ENCODE measurements around the gene TNFRSF19. TPM values are rescaled to one million over a fixed set of nuclear protein-coding genes. Genes with fewer than 3 reads are reported as not detected.

TNFRSF19 gene
- total and polyA plus RNA-seq, 10 of the 15 experiments (the other 5 are each of a cell fraction or from before 2014, with no cell fraction given) = 16.4 to 46.2 (median 35.4) TPM

- TF ChIP-seq ELK1 (IDR thresholded peaks at IDR 0.05; ENCODE audit: low read depth, low read length) (no peak), TCF12 (IDR thresholded peaks at IDR 0.05; ENCODE audit: low read depth, low read length) (no peak), MTA3 (IDR thresholded peaks at IDR 0.05; ENCODE audit: borderline replicate concordance, low read length) (no peak), NRF1 (conservative IDR thresholded peaks at IDR 0.05; ENCODE audit: low read depth, low read length) (no peak)
Measured at GRCh38 chr13:23552171-23552570, 18.0 kb upstream of the TNFRSF19 start (continued).

- H3K36me3 ChIP-seq (ENCODE audit: control insufficient read depth in 2 of 2, insufficient read depth in 2 of 2, low read length in 1 of 2) = no peaks in the 10 kb centered on the region
- ChIA-PET SMC1A (ENCODE audit: uncharacterized antibody, unreplicated experiment) (interaction anchor here (0.8 to 1.9 kb wide), 2 partner anchors 14 to 17 kb away, joined by 3 to 6 read pairs; no protein-coding TSS in a partner anchor), CTCF (interaction anchor here (1.1 kb wide), 1 partner anchor 156 kb away, joined by 3 read pairs; no protein-coding TSS in a partner anchor), POLR2A (interaction anchor here (2.4 kb wide), 1 partner anchor 9 kb away, joined by 7 read pairs; no protein-coding TSS in a partner anchor), RAD21 (ENCODE audit: unreplicated experiment) (interaction anchor here (1.9 kb wide), 1 partner anchor 9 kb away, joined by 6 read pairs; no protein-coding TSS in a partner anchor)
- no peak for TF ChIP-seq ATF7 (IDR thresholded peaks at IDR 0.05; ENCODE audit: low read depth)
- no peak for TF ChIP-seq CHD1 (IDR thresholded peaks at IDR 0.05; ENCODE audit: low read depth, low read length)
- no peak for TF ChIP-seq NFXL1 (IDR thresholded peaks at IDR 0.05; ENCODE audit: borderline replicate concordance)
- no peak for TF ChIP-seq HSF1 (IDR thresholded peaks at IDR 0.05; ENCODE audit: low read depth, low read length)
- TF ChIP-seq SMAD1 (IDR thresholded peaks at IDR 0.05; ENCODE audit: low read depth, partially characterized antibody) = no peak
- TF ChIP-seq CBFB (IDR thresholded peaks at IDR 0.05; ENCODE audit: low read depth) = no peak
- no peak for TF ChIP-seq NBN (IDR thresholded peaks at IDR 0.05)
- TF ChIP-seq SIX5 (IDR thresholded peaks at IDR 0.05; ENCODE audit: low read depth, low read length, severe bottlenecking) = no peak
- TF ChIP-seq ZBTB33 (IDR thresholded peaks at IDR 0.05) = no peak
- TF ChIP-seq GABPA (IDR thresholded peaks at IDR 0.05; ENCODE audit: low read depth) = no peak
- no peak for TF ChIP-seq EP300 (IDR thresholded peaks at IDR 0.05; ENCODE audit: borderline replicate concordance in 1 of 2, control insufficient read depth in 1 of 2, low read depth in 2 of 2, low read length in 2 of 2)
- TF ChIP-seq IKZF2 (IDR thresholded peaks at IDR 0.05) = no peak
- TF ChIP-seq CHD4 (IDR thresholded peaks at IDR 0.05) = no peak
- H3K4me1 ChIP-seq (ENCODE audit: control insufficient read depth, insufficient read depth, low read length) = peaks cover 10% of the 10 kb centered on the region; the same call in 1 of the 2 replicates
- FAIRE-seq = no peak
- H3K27me3 ChIP-seq (replicated peaks in 1 of 2; ENCODE audit: control insufficient read depth in 2 of 2, insufficient read depth in 2 of 2, low read length in 1 of 2) = no peaks in the 10 kb centered on the region
- no peak overlapping the region for H3K9ac ChIP-seq (ENCODE audit: control insufficient read depth, insufficient read depth, low read length)
- intact Hi-C loops (cut with micrococcal nuclease; ENCODE audit: unreplicated experiment) = no loop called here
- no peak overlapping the region for H3K4me2 ChIP-seq (ENCODE audit: control insufficient read depth, insufficient read depth)
- H3K4me3 ChIP-seq = no peak overlapping the region
- BruUV-seq (replicated peaks) = no TSS peak
- no peak for DNase-seq (ENCODE audit: low read depth, low spot score)
- no peak; the same call in 2 of the 3 replicates for ATAC-seq
- H3K27ac ChIP-seq (ENCODE audit: control insufficient read depth, insufficient read depth) = no peak overlapping the region
- WGBS (ENCODE audit: insufficient coverage, insufficient replicate concordance, low lambda C conversion rate, missing lambda C conversion rate) = 62% methylated on average over 2 of the region's 2 CpGs
- H2AFZ ChIP-seq (ENCODE audit: control insufficient read depth, low read depth, low read length) = peak overlapping the region; percentile 68
- in situ Hi-C loops (cut with MboI) = no loop called here
- 0 out of 3 replicates have a peak, but pooled peaks cover 1% of the 10 kb centered on the region for H3K9me3 ChIP-seq (replicated peaks; ENCODE audit: control insufficient read depth, insufficient read depth, low read length)
- no peaks in the 10 kb centered on the region for H4K20me1 ChIP-seq (ENCODE audit: control insufficient read depth, insufficient read depth)
- no peaks in the 10 kb centered on the region for H3K79me2 ChIP-seq (ENCODE audit: control insufficient read depth, insufficient read depth, low read length)
Measured at GRCh38 chr13:23552661-23553060, 17.6 kb upstream of the TNFRSF19 start.

Data from GM12878 (cell line).